ENCODE data around the gene COL28A1.

GRCh38 chr7:7385421-7385820, 150.3 kb downstream of the COL28A1 start:
- no peak for TF ChIP-seq CTCF (IDR thresholded peaks at IDR 0.05)
- TF ChIP-seq POLR2A (IDR thresholded peaks at IDR 0.05): no peak
